Measurements from ENCODE around the gene MME.

GRCh38 chr3:155178810-155179436 is 98.8 kb downstream of the MME start:
- TF ChIP-seq GATA2 (IDR thresholded peaks at IDR 0.05; ENCODE audit: low read depth, low read length) (no peak), GATA3 (IDR thresholded peaks at IDR 0.05; ENCODE audit: low read depth, low read length) (no peak)

All from SH-SY5Y (cell line).